Stimulated activated CD4-positive, alpha-beta T cell treated with anti-CD3 and anti-CD28 coated beads, TNF-alpha, amount 100 ng/mL, for 24 hours (primary cell): ENCODE measurements around the gene EPRS1.
"Not testable (repeated sequence)": the region's sequence is repeated elsewhere in the genome, so short reads cannot be mapped to it uniquely, and the experiment has no call there.

ENCODE experiments used
- DNase-seq, 3 experiments: peaks; one replicate each; pipeline ENCODE4 v3.0.0-alpha.2; 2020; ENCODE audit warnings: low read depth in 3 of 3

Gene EPRS1

DNA sequence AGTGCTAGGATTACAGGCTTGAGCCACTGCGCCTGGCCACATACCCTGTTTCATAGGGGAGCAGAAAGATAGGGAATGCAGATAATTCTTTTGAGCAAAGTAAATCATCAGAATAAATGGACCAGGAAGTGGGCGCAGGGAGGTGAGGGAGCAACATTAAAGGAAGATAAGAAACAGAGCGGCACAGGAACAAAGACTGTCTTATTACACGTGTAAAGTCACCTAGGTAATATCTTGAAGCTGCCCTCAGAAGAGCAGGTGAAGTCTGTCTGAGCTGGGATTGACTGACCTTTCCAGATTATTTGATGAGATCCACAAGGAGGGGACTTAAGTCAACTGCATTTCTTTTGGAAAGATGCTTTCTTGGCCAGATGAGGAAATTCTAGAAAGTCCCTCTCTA, 7.7 kb downstream of the EPRS1 start:
- no peak for DNase-seq

GRCh38 chr1:220037810-220038209, 8.5 kb downstream of the EPRS1 start:
- DNase-seq = not testable (repeated sequence)

DNA sequence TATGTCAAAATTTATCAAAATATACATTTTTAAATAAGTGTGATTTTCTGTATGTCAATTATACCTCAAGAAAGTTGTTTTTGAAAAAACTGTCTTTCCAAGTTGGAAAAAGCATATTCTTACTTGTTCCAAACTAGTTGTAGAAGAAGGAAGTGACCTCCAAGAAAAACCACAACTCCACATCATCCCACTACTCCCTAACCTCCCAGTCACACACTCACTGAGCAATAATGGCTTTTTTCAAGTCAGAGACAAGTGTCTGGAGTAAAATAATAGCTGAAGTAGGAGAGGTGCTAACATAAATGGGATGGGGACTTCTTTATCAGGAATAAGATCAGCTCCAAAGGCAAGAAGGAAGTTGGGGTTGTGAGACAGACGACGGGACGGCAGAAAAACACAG, 13.4 kb downstream of the EPRS1 start:
- DNase-seq = no peak

- DNase-seq = no peak
These were observed 15.0 kb downstream of the EPRS1 start for GRCh38 chr1:220031287-220031686.

GRCh38 chr1:220028346-220028895, 17.9 kb downstream of the EPRS1 start:
- no peak for DNase-seq

DNA sequence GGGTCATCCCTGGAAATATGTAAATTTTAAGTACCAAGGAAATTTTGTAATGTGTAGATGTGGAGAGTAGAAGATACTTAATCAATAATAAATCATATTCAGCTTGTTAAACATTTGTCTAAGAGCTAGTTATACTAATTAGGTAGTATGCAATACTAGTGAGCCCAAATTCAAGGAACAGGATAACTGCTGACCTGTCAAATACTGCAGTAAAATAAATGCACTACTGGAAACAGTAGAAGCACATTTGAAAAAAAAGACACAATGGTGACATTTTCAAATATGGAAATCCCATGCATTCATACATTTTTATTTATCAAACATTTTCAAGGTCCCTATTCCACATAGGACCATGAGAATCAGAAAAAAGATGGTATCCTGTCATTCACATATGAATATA, 27.2 kb downstream of the EPRS1 start:
- DNase-seq = no peak

DNA sequence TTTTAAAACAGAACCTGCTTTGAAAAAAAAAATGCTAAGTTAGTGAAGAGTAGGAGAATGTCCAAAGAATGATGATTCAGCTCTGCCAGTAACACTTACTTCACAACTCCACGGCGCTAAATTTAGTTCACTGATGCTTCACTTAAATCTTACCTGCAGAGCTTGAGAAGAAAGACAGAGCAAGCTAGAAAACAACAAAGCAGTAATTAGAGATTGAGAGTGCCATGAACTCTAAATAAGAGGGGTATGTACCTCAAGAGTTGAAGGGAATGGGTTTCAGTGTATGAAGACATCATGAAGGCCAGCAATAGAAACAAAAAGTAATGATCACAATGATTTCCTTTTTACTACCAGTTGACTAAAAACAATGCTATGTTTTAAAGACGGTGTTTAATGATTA, 32.8 kb downstream of the EPRS1 start:
- DNase-seq = no peak

DNA sequence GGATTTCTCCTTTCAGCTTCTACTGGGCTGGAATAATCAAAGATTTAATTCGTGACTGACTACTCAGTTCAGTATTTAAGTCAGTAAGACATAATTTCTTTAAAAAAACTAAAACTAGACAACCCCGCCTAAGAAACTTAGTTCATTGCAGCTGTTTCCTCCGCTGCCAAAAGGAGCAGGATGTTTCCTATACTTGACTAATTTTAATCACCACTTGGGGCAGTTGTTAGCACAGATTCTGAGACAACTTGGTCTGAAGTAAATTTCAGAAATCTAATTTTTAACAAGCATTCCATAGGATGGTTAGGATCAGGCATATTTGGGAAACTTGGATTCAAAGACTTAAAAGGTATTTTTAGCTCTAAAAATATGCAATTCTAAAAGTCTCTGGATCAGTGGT, 34.0 kb downstream of the EPRS1 start:
- no peak for DNase-seq

GRCh38 chr1:220011620-220012019, 34.7 kb downstream of the EPRS1 start:
- DNase-seq = no peak

- DNase-seq = no peak
These were observed 38.9 kb downstream of the EPRS1 start for GRCh38 chr1:220007438-220007837.

- no peak for DNase-seq
These were observed 40.8 kb downstream of the EPRS1 start for GRCh38 chr1:220005489-220005888.

- DNase-seq = no peak
These were observed 42.5 kb downstream of the EPRS1 start for GRCh38 chr1:220003610-220004299.

DNA sequence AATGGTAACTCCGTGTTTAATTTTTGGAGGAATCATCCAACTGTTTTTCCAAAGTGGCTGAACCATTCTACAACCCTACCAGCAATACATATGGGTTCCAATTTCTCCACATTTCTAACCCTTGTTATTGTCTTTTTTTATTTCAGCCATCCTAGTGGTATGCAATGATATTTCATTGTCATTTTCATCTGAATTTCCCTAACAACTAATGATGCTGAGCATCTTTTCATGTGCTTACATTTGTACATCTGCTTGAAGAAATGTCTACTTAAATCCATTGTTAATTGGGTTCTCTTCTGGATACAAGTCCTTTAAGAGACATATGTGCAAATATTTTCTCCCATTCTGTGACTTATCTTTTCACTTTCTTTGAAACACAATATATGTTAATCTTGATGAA, 43.3 kb downstream of the EPRS1 start:
- no peak for DNase-seq

GRCh38 chr1:220001095-220001501, 45.2 kb downstream of the EPRS1 start:
- no peak for DNase-seq

GRCh38 chr1:219999821-220000220, 46.5 kb downstream of the EPRS1 start:
- DNase-seq = no peak
